Immature natural killer cell (primary cell): ENCODE data around the gene TLE5. TPM values are rescaled to one million over a fixed set of nuclear protein-coding genes. Genes with fewer than 3 reads are reported as not detected.
"Not testable (repeated sequence)": the region's sequence is repeated elsewhere in the genome, so short reads cannot be mapped to it uniquely, and the experiment has no call there.

Experiments used
- DNase-seq, 3 donors: peaks; one replicate each; pipeline ENCODE4 v3.0.0; 2022; ENCODE audit warnings: mixed read lengths in 1 of 3
- H3K27ac Mint-ChIP-seq, 6 donors: one replicate each; pipeline ENCODE4 v1.8.0; 2020; ENCODE audit warnings: mixed read lengths in 6 of 6, mild to moderate bottlenecking in 5 of 6, inconsistent platforms in 4 of 6, moderate library complexity in 3 of 6
- H3K27me3 Mint-ChIP-seq, 3 donors: one replicate each; pipeline ENCODE4 v1.8.0; 2020 to 2021; ENCODE audit warnings: low read depth in 3 of 3, mild to moderate bottlenecking in 3 of 3, mixed read lengths in 3 of 3, moderate library complexity in 3 of 3, inconsistent platforms in 1 of 3
- H3K36me3 Mint-ChIP-seq, 3 donors: one replicate each; pipeline ENCODE4 v1.8.0; 2020; ENCODE audit warnings: mixed read lengths in 3 of 3, inconsistent platforms in 2 of 3, mild to moderate bottlenecking in 2 of 3
- H3K4me1 Mint-ChIP-seq, 2 donors: one replicate each; pipeline ENCODE4 v1.8.0; 2020; ENCODE audit warnings: inconsistent platforms in 2 of 2, mild to moderate bottlenecking in 2 of 2, mixed read lengths in 2 of 2, moderate library complexity in 1 of 2
- H3K4me3 Mint-ChIP-seq, 5 donors: one replicate each; pipeline ENCODE4 v1.8.0; 2020; ENCODE audit warnings: mild to moderate bottlenecking in 5 of 5, mixed read lengths in 5 of 5, inconsistent platforms in 3 of 5, moderate library complexity in 3 of 5
- H3K9me3 Mint-ChIP-seq, 6 donors: one replicate each; pipeline ENCODE4 v1.8.0; 2020; ENCODE audit warnings: mild to moderate bottlenecking in 6 of 6, mixed read lengths in 6 of 6, inconsistent platforms in 4 of 6, moderate library complexity in 3 of 6
- polyA plus RNA-seq, 3 donors: library from polyadenylated mRNA; unstranded; fragments of 300-500 nt; fragmentation: Illumina TruSeq; gene quantifications; one replicate each; pipeline ENCODE4 v1.2.3, GENCODE V29; 2021

The TLE5 gene
- polyA plus RNA-seq, 3 donors from 2014 or later = 382 to 635 (median 466) TPM

DNA sequence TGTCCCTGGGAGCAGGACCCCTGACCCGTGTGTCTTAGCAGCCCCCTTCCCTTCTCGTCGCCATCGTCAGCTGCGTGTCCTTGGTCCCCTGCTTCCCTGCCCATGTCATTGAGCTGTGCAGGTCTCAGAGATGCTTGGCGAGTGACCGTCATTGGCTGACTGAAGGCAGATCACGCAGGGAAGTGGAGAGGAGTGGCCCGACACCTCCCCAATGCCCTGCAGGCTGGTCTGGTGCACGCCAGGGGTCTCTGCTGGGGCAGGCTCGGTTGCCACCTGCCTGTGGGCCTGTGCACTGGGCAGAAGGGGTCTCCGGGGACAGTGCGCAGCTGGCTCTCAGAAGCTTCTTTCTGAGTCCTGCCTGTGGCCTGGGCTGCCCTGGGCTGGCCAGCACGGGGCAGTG lies 38.0 kb upstream of the TLE5 start:
- no peaks in the 10 kb centered on the region for H3K36me3 Mint-ChIP-seq
- H3K27me3 Mint-ChIP-seq = peaks cover 6 to 15% (median 13%) of the 10 kb centered on the region in 3 donors
- DNase-seq = no peak
- H3K4me3 Mint-ChIP-seq = no peak overlapping the region
- peaks cover 22 to 24% of the 10 kb centered on the region in 2 donors for H3K4me1 Mint-ChIP-seq
- H3K27ac Mint-ChIP-seq = no peak overlapping the region
- no peaks in the 10 kb centered on the region for H3K9me3 Mint-ChIP-seq

DNA sequence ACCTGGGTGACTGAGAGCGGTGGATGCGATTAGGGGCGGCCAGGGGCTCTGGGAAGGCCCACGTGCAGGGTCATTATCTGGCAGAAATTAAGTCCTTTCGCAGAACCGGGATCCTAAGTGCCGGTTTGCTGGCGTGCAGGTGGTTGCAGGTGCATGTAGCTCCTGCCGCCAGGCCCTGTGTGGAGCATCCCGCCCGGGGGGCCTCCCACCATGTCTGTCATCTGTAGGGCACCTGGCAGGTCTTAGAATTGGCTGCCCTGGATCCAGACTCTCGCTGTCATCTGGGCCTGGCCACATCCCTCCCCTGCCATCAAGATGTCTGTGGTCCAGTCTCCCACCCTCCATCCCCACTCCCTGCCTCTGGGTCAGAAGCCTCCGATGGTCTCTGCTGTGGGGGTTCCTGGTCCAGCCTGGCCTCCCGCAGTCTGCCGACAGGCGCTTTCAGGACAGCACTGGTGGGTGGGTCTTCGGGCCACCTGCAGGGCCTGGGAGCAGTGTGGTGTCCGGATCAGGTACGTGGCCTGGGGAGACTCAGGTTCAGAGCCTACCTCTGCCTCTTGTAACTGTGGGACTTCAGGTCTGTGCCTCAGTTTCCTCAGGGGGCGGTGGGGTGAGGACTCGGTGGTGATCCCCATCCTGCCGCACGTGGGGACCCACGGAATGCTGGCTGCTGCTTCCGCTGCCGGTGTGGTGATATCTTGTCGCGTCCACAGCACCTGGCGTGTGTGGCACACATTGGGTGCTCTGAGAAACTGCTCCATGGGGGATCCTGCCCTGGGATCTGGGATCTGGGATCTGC lies 37.3 kb upstream of the TLE5 start:
- peaks cover 27 to 28% of the 10 kb centered on the region in 2 donors for H3K4me1 Mint-ChIP-seq

DNA sequence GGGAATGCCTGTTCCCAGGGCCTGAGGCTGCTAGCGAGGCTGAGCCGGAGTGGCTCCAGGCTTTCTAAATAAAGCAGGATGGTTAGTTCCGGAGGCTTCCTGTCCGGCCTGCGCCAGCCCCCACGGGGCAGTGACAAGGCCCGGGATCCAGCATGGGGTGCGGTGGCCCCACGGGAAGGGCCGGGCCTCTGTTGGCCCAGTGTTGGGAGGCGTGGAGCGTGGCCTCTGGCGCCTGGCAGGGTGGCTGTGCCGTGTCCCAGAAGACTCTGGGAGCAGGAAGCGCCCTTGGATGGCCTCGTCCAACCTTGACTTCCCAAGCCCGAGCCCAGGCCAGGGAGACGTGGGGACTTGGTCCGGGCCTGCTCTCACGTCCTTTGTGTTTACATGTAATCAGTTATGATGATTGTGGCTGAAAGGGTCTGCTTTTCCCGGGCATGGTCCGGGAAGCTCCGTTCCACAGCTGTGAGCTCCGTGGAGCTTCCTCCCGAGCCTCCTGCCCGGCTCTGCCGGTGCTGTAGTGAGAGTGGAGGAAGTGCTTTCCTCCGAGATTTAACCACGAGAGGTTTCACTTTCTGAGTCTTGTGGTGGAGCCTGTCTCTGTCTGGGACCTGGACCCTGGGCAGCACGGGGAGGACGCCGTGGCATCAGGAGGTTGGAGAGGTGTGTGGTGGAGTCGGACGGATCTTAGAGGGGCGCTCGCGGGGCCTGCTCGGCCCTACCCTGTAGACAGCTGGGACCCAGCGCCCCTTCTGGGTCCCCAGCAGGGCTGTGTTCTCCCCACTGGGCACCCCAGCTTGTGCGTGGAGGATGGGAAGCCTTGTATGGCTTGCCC lies 36.4 kb upstream of the TLE5 start:
- Mint-ChIP-seq H3K36me3 (no peaks in the 10 kb centered on the region), H3K27me3 (peaks cover 0 to 15% (median 13%) of the 10 kb centered on the region in 3 donors), H3K4me1 (peaks cover 20 to 24% of the 10 kb centered on the region in 2 donors), H3K27ac (peak overlapping the region in 1 of 6 donors; percentile 28), H3K4me3 (peak overlapping the region; percentile 15 to 65 (median 58)), H3K9me3 (no peaks in the 10 kb centered on the region)
- peak; percentile 20 to 33 (median 23) for DNase-seq

More for the DNA sequence above, 37.3 kb upstream of the TLE5 start:
- H3K9me3 Mint-ChIP-seq = no peaks in the 10 kb centered on the region
- H3K27ac Mint-ChIP-seq = no peak overlapping the region
- no peaks in the 10 kb centered on the region for H3K36me3 Mint-ChIP-seq
- no peak for DNase-seq
- H3K27me3 Mint-ChIP-seq = peaks cover 5 to 19% (median 14%) of the 10 kb centered on the region in 3 donors
- H3K4me3 Mint-ChIP-seq = peak overlapping the region in 1 of 5 donors; percentile 59

DNA sequence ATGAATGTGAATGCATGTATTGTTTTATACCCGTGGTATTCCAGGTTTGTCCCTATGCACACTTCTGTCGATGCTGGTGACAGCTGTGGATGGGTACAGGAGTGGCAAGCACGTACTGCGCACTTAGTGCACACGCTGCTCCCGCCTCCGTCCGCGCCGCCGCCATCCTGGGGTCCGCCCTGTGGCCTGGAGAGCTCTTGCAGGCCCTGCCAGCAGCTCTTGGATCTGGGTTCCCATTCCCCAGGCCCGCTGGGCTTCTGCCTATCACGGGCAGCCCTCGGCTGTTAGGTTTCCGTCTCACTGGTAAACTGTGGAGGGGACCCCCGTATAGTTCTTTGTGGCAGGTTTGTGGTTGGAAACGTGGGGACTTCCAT lies 35.8 kb upstream of the TLE5 start:
- H3K4me1 Mint-ChIP-seq = peaks cover 20 to 23% of the 10 kb centered on the region in 2 donors
- no peak for DNase-seq
- peaks cover 0 to 15% (median 13%) of the 10 kb centered on the region in 3 donors for H3K27me3 Mint-ChIP-seq
- H3K27ac Mint-ChIP-seq = no peak overlapping the region
- H3K36me3 Mint-ChIP-seq = no peaks in the 10 kb centered on the region
- H3K4me3 Mint-ChIP-seq = no peak overlapping the region
- no peaks in the 10 kb centered on the region for H3K9me3 Mint-ChIP-seq

DNA sequence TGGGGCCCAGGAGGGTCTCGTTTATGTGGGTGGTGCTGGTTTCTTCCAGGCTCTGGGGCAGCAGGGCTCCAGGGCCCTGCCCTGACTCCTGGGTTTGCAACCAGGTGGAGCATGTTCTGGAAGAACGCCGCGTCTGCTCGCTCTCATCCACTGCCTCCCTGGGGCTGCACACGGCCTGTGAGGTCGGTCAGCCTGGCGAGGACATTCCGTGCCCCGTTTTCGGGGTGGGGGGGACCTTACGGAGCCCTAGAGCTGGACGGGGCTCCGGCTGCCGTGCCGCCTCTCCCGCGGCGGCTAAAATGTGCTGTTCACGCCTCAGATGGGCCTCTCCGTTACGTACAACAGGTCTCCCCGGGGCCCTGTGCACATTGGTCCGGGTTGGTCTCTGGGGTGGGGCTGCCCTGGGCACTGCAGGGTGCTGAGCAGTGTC lies 35.2 kb upstream of the TLE5 start:
- H3K4me3 Mint-ChIP-seq = no peak overlapping the region

DNA sequence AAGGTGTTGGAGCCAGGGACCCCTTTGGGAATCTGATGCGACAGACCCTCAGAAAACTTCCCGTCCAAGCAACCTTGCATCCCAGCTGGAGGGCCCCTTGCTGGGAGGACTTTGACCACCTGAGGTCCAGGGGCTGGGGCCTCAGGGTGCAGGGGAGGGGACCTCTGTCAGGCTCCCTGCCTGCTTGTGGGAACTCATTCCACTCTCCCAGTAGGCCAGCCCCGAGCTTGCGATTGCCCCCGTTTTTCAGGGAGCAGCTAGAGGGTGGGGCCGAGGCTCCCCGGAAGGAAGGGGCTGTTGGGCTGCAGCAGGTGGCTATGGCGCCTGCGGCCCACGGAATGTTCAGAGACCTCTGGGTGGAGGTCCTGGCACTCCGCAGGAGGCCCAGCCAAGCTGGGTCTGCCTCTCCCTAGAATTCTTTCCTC lies 34.6 kb upstream of the TLE5 start:
- peaks cover 0 to 20% (median 13%) of the 10 kb centered on the region in 3 donors for H3K27me3 Mint-ChIP-seq
- no peak for DNase-seq
- no peaks in the 10 kb centered on the region for H3K9me3 Mint-ChIP-seq
- no peak overlapping the region for H3K27ac Mint-ChIP-seq
- H3K4me3 Mint-ChIP-seq = no peak overlapping the region
- H3K36me3 Mint-ChIP-seq = no peaks in the 10 kb centered on the region
- H3K4me1 Mint-ChIP-seq = peaks cover 20 to 23% of the 10 kb centered on the region in 2 donors

More for the DNA sequence above, 35.2 kb upstream of the TLE5 start:
- Mint-ChIP-seq H3K27ac (no peak overlapping the region), H3K4me1 (peaks cover 20 to 23% of the 10 kb centered on the region in 2 donors), H3K27me3 (peaks cover 0 to 17% (median 15%) of the 10 kb centered on the region in 3 donors), H3K36me3 (no peaks in the 10 kb centered on the region), H3K9me3 (no peaks in the 10 kb centered on the region)
- DNase-seq = no peak

DNA sequence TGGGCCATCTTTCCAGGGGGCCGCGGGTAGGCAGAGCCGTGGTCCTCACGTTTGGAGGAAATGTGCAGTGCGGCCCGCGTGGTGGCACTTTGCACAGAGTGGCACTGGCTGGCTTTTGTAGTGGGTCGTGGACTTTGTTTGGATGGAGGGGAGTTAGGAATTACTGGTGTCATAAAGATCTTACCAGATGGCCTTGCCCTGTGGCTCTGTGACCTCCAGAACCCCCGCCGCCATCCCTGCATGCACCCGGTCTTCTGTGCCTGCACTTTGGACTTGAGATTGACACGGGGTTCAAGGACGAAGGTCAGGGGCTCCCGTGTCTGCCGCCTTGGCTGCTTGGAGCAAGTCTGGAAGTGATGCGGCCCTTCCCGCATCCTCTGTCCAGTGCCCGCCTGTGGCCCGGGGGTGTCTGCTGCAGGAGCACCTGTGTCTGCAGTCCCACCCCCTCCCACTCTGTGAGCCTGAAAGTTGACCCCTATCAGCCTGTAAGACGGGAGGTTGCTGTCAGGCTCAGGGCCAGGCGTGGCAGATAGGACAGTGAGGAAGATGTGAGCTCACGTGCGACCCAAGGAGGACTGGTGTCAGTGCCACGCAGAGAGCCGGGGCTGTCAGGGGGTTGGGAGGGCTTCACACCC lies 34.1 kb upstream of the TLE5 start:
- Mint-ChIP-seq H3K27me3 (peaks cover 0 to 20% (median 13%) of the 10 kb centered on the region in 3 donors), H3K27ac (no peak overlapping the region), H3K36me3 (no peaks in the 10 kb centered on the region)

DNA sequence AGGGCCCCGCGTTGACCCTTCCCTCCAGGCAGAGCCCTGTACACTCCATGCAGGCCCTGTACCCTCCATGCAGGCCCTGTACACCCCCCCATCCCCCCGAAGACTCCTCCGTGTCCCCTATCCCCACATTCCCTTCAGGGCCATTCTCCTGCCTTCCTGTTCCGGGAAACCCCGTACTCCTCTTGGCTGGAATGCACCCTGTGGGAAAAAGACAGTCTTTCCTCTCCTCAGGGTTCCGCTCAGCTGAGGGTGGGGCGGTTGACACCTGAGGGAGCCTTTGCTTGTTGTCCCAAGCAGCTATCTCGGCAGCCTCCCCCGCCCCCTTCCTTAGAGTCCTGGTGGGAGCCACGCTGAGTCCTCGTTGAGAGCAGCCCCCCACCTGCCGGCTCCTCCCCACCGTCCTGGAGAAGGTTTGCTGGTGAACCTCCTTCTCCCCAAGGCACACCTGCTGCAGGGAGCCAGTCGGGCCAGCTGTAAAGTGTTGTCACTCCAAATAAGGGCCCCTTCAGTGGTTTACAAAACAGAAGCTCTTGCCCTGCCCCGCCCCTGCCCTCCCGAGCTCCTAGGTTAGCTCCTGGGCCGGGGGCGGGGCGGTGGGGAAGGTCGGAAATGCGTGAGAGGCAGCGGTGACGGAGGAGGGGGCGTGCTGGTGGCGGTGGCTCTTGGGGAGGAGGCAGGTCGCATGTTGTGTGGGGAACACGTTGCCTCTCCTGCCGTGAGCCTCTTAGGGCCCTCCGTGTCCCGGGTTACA lies 33.3 kb upstream of the TLE5 start:
- H3K27ac Mint-ChIP-seq = no peak overlapping the region
- DNase-seq = peak in 2 of 3 donors; percentile 18 to 21
- no peaks in the 10 kb centered on the region for H3K9me3 Mint-ChIP-seq
- peaks cover 0 to 20% (median 13%) of the 10 kb centered on the region in 3 donors for H3K27me3 Mint-ChIP-seq
- H3K4me3 Mint-ChIP-seq = peak overlapping the region; percentile 65 to 78 (median 71)
- H3K36me3 Mint-ChIP-seq = no peaks in the 10 kb centered on the region
- peaks cover 20 to 23% of the 10 kb centered on the region in 2 donors for H3K4me1 Mint-ChIP-seq

More for the DNA sequence above, 34.1 kb upstream of the TLE5 start:
- H3K9me3 Mint-ChIP-seq = no peaks in the 10 kb centered on the region
- DNase-seq = no peak
- H3K4me3 Mint-ChIP-seq = peak overlapping the region; percentile 22 to 78 (median 71)
- peaks cover 20 to 23% of the 10 kb centered on the region in 2 donors for H3K4me1 Mint-ChIP-seq

DNA sequence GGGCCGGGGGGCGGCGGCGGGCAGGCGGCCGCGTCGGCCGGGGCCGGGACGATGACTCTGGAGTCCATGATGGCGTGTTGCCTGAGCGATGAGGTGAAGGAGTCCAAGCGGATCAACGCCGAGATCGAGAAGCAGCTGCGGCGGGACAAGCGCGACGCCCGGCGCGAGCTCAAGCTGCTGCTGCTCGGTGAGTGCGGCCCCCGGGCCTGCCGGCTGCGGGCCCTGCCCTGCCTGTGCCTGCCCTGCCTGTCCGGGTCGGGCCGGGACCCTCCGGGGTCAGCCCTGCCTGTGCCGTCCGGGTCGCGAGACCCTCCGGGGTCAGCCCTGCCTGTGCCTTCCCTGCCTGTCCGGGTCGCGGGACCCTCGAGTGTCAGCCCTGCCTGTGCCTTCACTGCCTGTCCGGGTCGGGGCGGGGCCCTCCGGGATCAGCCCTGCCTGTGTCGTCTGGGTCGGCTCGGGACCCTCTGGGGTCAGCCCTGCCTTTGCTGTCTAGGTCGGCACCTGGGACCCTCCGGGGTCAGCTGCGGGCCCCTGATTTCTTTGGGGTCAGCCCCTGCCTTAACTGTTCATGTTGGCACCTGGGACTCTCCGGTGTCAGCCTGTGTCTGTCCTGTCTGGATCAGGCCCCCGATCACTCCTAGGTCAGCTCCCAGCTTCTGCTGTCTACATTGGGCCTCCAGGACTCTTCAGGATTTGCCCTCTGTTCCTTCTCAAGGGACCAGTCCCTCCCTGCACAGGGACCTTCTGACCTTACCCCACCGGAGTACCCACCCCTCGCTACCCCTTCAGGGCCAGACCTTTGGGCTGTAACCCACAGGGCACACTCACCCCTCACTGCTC lies 32.5 kb upstream of the TLE5 start:
- DNase-seq = peak; percentile 17 to 24 (median 23)
- Mint-ChIP-seq H3K27ac (no peak overlapping the region), H3K9me3 (no peaks in the 10 kb centered on the region), H3K4me1 (peaks cover 20 to 22% of the 10 kb centered on the region in 2 donors), H3K27me3 (peaks cover 0 to 20% (median 13%) of the 10 kb centered on the region in 3 donors), H3K4me3 (peak overlapping the region; percentile 65 to 76 (median 70)), H3K36me3 (no peaks in the 10 kb centered on the region)

DNA sequence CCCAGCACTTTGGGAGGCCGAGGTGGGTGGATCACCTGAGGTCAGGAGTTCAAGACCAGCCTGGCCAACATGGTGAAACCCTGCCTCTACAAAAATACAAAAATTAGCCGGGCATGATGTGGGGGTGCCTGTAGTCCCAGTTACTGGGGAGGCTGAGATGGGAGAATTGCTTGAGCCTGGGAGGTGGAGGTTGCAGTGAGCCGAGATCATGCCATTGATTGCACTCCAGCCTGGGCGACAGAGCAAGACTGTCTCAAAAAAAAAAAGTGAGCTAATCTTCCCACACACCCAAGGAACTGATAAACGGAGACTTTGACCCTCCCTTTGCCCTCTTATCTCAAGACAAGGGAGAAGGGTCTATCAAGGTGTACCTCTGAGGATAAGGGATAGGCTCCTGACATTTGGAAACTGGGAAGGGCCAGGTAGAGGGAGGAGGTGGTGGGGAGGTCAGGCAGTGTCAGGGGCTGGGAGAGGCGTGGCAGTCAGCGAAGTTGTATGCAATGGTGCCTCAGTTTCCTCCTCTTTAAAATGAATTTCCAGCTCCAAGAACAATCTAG lies 27.1 kb upstream of the TLE5 start:
- not testable (repeated sequence) for H3K27me3 Mint-ChIP-seq, H3K36me3 Mint-ChIP-seq, H3K27ac Mint-ChIP-seq, H3K9me3 Mint-ChIP-seq, H3K4me1 Mint-ChIP-seq, DNase-seq, H3K4me3 Mint-ChIP-seq

DNA sequence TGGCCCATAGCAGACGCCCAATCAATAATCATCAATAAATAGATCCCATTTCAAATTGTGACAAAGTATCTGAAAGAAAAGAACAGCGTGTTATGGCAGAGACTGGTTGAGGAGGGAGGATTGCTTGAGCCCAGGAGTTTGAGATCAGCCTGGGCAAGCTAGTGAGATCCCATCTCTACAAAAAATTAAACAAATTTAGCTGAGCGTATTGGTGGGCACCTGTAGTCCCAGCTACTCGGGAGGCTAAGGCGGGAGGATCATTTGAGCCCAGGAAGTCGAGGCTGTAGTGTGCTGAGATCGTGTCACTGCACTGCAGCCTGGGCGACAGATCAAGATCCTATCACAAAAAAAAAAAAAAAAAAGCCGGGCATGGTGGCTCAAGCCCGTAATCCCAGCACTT lies 25.5 kb upstream of the TLE5 start:
- DNase-seq = no peak
- Mint-ChIP-seq H3K27ac (no peak overlapping the region), H3K9me3 (no peaks in the 10 kb centered on the region), H3K27me3 (peaks cover 0 to 6% (median 3%) of the 10 kb centered on the region in 3 donors), H3K4me3 (no peak overlapping the region), H3K36me3 (no peaks in the 10 kb centered on the region), H3K4me1 (no peaks in the 10 kb centered on the region)

DNA sequence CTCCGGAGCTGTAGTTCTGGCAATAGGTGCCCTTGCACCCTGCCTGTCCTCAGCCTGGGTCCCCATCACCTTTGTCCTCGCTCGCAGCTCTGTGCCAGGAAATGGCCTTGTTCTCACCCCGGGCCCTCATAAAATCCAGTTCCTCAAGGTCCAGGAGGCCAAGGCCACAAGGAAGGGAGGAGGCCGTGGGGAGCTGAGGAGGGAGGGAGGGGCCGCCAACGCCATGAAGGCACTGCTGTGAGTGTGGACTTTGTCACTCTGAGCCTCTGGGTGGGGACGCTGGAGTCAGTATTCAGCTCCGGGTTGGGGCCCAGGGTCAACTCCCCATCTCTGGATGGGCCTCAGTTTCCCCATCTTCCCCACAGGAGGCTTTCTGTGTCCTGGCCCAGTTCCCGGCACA lies 22.6 kb upstream of the TLE5 start:
- Mint-ChIP-seq H3K4me3 (no peak overlapping the region), H3K4me1 (no peaks in the 10 kb centered on the region), H3K27me3 (peaks cover 0 to 3% (median 3%) of the 10 kb centered on the region in 3 donors), H3K27ac (no peak overlapping the region), H3K36me3 (no peaks in the 10 kb centered on the region), H3K9me3 (no peaks in the 10 kb centered on the region)
- no peak for DNase-seq
